Mesenchymal stem cell (in vitro differentiated cells and primary cell): Measurements from ENCODE around the gene SPRYD7.

Source experiments
- DNase-seq: peaks from one replicate; pipeline ENCODE4 v3.0.0-alpha.2; 2013
- H2AFZ ChIP-seq: one replicate; pipeline ENCODE4 v1.6.1; 2013; ENCODE audit warnings: low read depth, mild to moderate bottlenecking, control low read depth, inconsistent platforms, low read length, moderate library complexity
- H2AK5ac ChIP-seq: 2 replicates; pipeline ENCODE4 v1.6.1; 2013; ENCODE audit warnings: low read length, moderate library complexity, mild to moderate bottlenecking, inconsistent platforms; ENCODE audit not compliant: severe bottlenecking
- H2BK120ac ChIP-seq: one replicate; pipeline ENCODE4 v1.6.1; 2013; ENCODE audit warnings: low read depth, mild to moderate bottlenecking, inconsistent platforms, low read length, moderate library complexity
- H2BK12ac ChIP-seq, 2 experiments: one replicate each; pipeline ENCODE4 v1.6.1; 2013; ENCODE audit warnings: inconsistent platforms in 2 of 2, low read length in 2 of 2, mild to moderate bottlenecking in 2 of 2, moderate library complexity in 2 of 2, control low read depth in 1 of 2
- H2BK15ac ChIP-seq: one replicate; pipeline ENCODE4 v1.6.1; 2013; ENCODE audit warnings: mild to moderate bottlenecking, low read depth, inconsistent platforms; ENCODE audit not compliant: poor library complexity, severe bottlenecking
- H2BK5ac ChIP-seq: 2 replicates; pipeline ENCODE4 v1.6.1; 2013; ENCODE audit warnings: low read depth, mild to moderate bottlenecking, low read length, control low read depth, inconsistent platforms; ENCODE audit not compliant: poor library complexity, severe bottlenecking
- H3K14ac ChIP-seq, 2 experiments: one replicate each; pipeline ENCODE4 v1.6.1; 2013; ENCODE audit warnings: inconsistent platforms in 2 of 2, low read length in 2 of 2, control low read depth in 1 of 2, mild to moderate bottlenecking in 1 of 2, moderate library complexity in 1 of 2
- H3K18ac ChIP-seq, 2 experiments: one replicate each; pipeline ENCODE4 v1.6.1; 2013; ENCODE audit warnings: inconsistent platforms in 2 of 2, low read length in 2 of 2, control low read depth in 1 of 2, low read depth in 1 of 2, mild to moderate bottlenecking in 1 of 2
- H3K23ac ChIP-seq, 2 experiments: one replicate each; pipeline ENCODE4 v1.6.1; 2013; ENCODE audit warnings: inconsistent platforms in 2 of 2, low read length in 2 of 2, mild to moderate bottlenecking in 2 of 2, moderate library complexity in 2 of 2, control low read depth in 1 of 2
- H3K27ac ChIP-seq: 2 replicates; pipeline ENCODE4 v1.5.1; 2013; ENCODE audit warnings: mild to moderate bottlenecking, moderate library complexity, low read length, control low read depth, inconsistent platforms; ENCODE audit not compliant: poor library complexity, severe bottlenecking
- H3K27me3 ChIP-seq, 2 experiments: 2 replicates each; pipeline versions ENCODE4 v1.6.1 to v1.7.0; 2013; ENCODE audit warnings: low read length in 2 of 2, mild to moderate bottlenecking in 2 of 2, moderate library complexity in 2 of 2, control low read depth in 1 of 2, inconsistent platforms in 1 of 2; ENCODE audit not compliant: control insufficient read depth in 1 of 2, insufficient read depth in 1 of 2
- H3K36me3 ChIP-seq, 2 experiments: 2 replicates each; pipeline versions ENCODE4 v1.6.1 to v1.7.0; 2013; ENCODE audit warnings: low read length in 2 of 2, control low read depth in 1 of 2, inconsistent platforms in 1 of 2, low read depth in 1 of 2, mild to moderate bottlenecking in 1 of 2; ENCODE audit not compliant: insufficient read depth in 2 of 2, control insufficient read depth in 1 of 2
- H3K4ac ChIP-seq, 2 experiments: one replicate each; pipeline ENCODE4 v1.6.1; 2013; ENCODE audit warnings: inconsistent platforms in 2 of 2, low read length in 2 of 2, mild to moderate bottlenecking in 2 of 2, moderate library complexity in 2 of 2, control low read depth in 1 of 2, low read depth in 1 of 2
- H3K4me1 ChIP-seq: 2 replicates; pipeline ENCODE4 v1.6.1; 2013; ENCODE audit warnings: low read depth, low read length, control low read depth; ENCODE audit not compliant: control insufficient read depth, insufficient read depth
- H3K4me2 ChIP-seq: 2 replicates; pipeline ENCODE4 v1.6.1; 2013; ENCODE audit warnings: low read length, mild to moderate bottlenecking, inconsistent platforms; ENCODE audit not compliant: poor library complexity, severe bottlenecking
- H3K4me3 ChIP-seq, 2 experiments: 2 replicates each; pipeline versions ENCODE4 v1.5.1 to v1.7.0; 2013; ENCODE audit warnings: low read length in 2 of 2, mild to moderate bottlenecking in 2 of 2, control low read depth in 1 of 2, low read depth in 1 of 2; ENCODE audit not compliant: insufficient read depth in 1 of 2
- H3K79me1 ChIP-seq: replicated peaks from 2 replicates; pipeline ENCODE4 v1.6.1; 2013; ENCODE audit warnings: mild to moderate bottlenecking, control low read depth, low read length, inconsistent platforms; ENCODE audit not compliant: poor library complexity, severe bottlenecking
- H3K9ac ChIP-seq: 2 replicates; pipeline ENCODE4 v1.7.0; 2013; ENCODE audit warnings: mild to moderate bottlenecking, low read length, moderate library complexity
- H3K9me3 ChIP-seq: 2 replicates; pipeline ENCODE4 v1.7.0; 2013; ENCODE audit warnings: mild to moderate bottlenecking, low read length; ENCODE audit not compliant: control insufficient read depth
- H4K8ac ChIP-seq: one replicate; pipeline ENCODE4 v1.6.1; 2013; ENCODE audit warnings: inconsistent platforms, mild to moderate bottlenecking, low read length, moderate library complexity
- H4K91ac ChIP-seq: one replicate; pipeline ENCODE4 v1.6.1; 2013; ENCODE audit warnings: mild to moderate bottlenecking, low read length, inconsistent platforms
- WGBS: methylation state at CpG from one replicate; pipeline ENCODE4 v1.1.7; 2013; ENCODE audit warnings: mixed read lengths; 5-methylcytosine and 5-hydroxymethylcytosine counted together

The SPRYD7 gene

DNA sequence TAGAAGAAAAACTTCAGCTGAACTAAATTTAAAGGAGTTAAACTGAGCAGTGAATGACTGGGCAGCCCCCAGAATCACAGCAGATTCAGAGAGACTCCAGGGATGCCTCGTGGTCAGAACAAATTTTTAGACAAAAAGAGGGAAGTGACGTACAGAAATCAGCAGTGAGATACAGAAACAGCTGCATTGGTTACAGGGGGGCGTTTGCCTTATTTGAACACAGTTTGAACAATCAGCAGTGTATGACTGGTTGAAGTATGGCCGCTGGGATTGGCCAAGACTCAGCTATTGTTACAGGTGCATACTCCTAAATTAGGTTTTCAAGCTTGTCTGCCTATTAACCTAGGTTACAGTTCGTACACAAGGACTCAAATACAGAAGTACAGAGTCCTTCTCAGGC, 2.2 kb upstream of the SPRYD7 start:
- peaks cover 13% of the 10 kb centered on the region for H3K79me1 ChIP-seq
- no peak overlapping the region for H2BK15ac ChIP-seq
- H3K27me3 ChIP-seq = no peaks in the 10 kb centered on the region
- no peak overlapping the region for H3K23ac ChIP-seq
- no peak overlapping the region for H2BK5ac ChIP-seq
- H2AFZ ChIP-seq = no peak overlapping the region
- no peaks in the 10 kb centered on the region for H3K9me3 ChIP-seq
- H2AK5ac ChIP-seq = no peak overlapping the region
- H2BK120ac ChIP-seq = no peak overlapping the region
- no peak overlapping the region for H3K4ac ChIP-seq
- H3K9ac ChIP-seq = no peak overlapping the region
- H3K4me2 ChIP-seq = no peak overlapping the region
- H3K4me3 ChIP-seq = no peak overlapping the region
- DNase-seq = no peak
- H2BK12ac ChIP-seq = no peak overlapping the region
- H3K14ac ChIP-seq = no peak overlapping the region
- no peak overlapping the region for H4K8ac ChIP-seq
- no peaks in the 10 kb centered on the region for H3K36me3 ChIP-seq
- H3K18ac ChIP-seq = no peak overlapping the region
- no peak overlapping the region for H3K27ac ChIP-seq
- H4K91ac ChIP-seq = no peak overlapping the region
- WGBS = 97% methylated on average over 5 of the region's 5 CpGs
- peaks cover 4% of the 10 kb centered on the region for H3K4me1 ChIP-seq

DNA sequence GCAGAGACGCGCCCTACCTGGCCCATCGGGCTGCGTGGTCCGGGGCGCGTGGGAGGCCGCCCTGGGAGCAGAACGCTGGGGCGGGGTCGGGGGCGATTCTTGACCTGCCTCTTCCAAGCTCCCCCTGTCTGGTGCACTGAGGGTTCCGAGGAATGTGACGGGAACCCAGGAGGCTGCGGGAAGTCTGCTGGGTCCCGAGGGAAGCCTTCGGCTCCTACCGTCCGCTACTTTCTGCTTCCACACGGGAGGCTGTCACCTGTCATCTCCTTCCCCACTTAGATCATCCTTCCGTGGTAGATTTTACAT, 781 bp upstream of the SPRYD7 start:
- 2% methylated on average over 21 of the region's 21 CpGs for WGBS

GRCh38 chr13:49935171-49936074, 717 bp downstream of the SPRYD7 start:
- H3K4me3 ChIP-seq = peak overlapping the region; percentile 93 to 98
- H2BK15ac ChIP-seq = peak overlapping the region; percentile 98
- H3K18ac ChIP-seq = peak overlapping the region; percentile 89 to 99
- peak; percentile 86 for DNase-seq
- H4K91ac ChIP-seq = peak overlapping the region; percentile 94
- peak overlapping the region; percentile 32 for H2BK5ac ChIP-seq
- peak overlapping the region; percentile 37 to 100 for H3K4ac ChIP-seq
- peak overlapping the region; percentile 91 for H4K8ac ChIP-seq
- peak overlapping the region; percentile 69 for H2AFZ ChIP-seq
- H3K36me3 ChIP-seq = peaks cover 0 to 8% of the 10 kb centered on the region in 2 experiments
- no peak overlapping the region for H2AK5ac ChIP-seq
- peak overlapping the region; percentile 53 for H3K27ac ChIP-seq
- WGBS = 1% methylated on average over 22 of the region's 32 CpGs
- peaks cover 17% of the 10 kb centered on the region for H3K79me1 ChIP-seq
- H2BK120ac ChIP-seq = peak overlapping the region; percentile 85
- H2BK12ac ChIP-seq = peak overlapping the region in 1 of 2 experiments; percentile 33
- peak overlapping the region; percentile 85 for H3K9ac ChIP-seq
- H3K4me1 ChIP-seq = peaks cover 4% of the 10 kb centered on the region
- H3K27me3 ChIP-seq = no peaks in the 10 kb centered on the region
- H3K9me3 ChIP-seq = no peaks in the 10 kb centered on the region
- H3K4me2 ChIP-seq = peak overlapping the region; percentile 84
- H3K23ac ChIP-seq = peak overlapping the region in 1 of 2 experiments; percentile 47
- peak overlapping the region in 1 of 2 experiments; percentile 36 for H3K14ac ChIP-seq

More for the DNA sequence above, 781 bp upstream of the SPRYD7 start:
- Histone ChIP-seq H3K27me3 (no peaks in the 10 kb centered on the region), H3K79me1 (peaks cover 14% of the 10 kb centered on the region), H3K9me3 (no peaks in the 10 kb centered on the region), H2BK5ac (no peak overlapping the region), H3K27ac (no peak overlapping the region), H3K4me1 (peaks cover 4% of the 10 kb centered on the region), H2AK5ac (no peak overlapping the region), H3K36me3 (peaks cover 0 to 3% of the 10 kb centered on the region in 2 experiments), H3K4me3 (peak overlapping the region; percentile 84 to 98), H2BK15ac (no peak overlapping the region), H2BK12ac (peak overlapping the region in 1 of 2 experiments; percentile 77), H2BK120ac (no peak overlapping the region), H3K9ac (peak overlapping the region; percentile 85), H3K4me2 (peak overlapping the region; percentile 84), H4K8ac (peak overlapping the region; percentile 54), H4K91ac (peak overlapping the region; percentile 15), H2AFZ (peak overlapping the region; percentile 96), H3K18ac (peak overlapping the region; percentile 78 to 79), H3K14ac (peak overlapping the region in 1 of 2 experiments; percentile 36), H3K23ac (no peak overlapping the region), H3K4ac (peak overlapping the region in 1 of 2 experiments; percentile 82)
- no peak for DNase-seq

DNA sequence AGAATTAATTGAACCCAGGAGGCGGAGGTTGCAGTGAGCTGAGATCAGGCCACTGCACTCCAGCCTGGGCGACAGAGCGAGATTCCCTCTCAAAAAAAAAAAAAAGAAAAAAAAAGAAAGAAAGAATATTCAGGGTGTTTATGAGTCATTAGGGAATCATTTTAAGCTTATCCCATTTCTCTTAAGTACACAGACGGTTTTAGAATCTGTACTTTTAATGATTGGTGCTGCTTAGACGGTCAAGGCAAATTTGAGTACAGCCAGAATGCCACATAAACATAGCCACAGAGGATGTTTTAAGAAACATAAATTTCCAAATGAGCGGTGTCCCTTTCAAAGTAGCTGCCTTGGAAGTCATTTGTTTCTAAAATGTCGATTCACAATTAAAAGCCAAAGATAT, 2.6 kb downstream of the SPRYD7 start:
- Histone ChIP-seq H3K14ac (no peak overlapping the region), H3K79me1 (peaks cover 20% of the 10 kb centered on the region), H2BK120ac (no peak overlapping the region), H2BK5ac (no peak overlapping the region), H3K4me1 (peaks cover 4% of the 10 kb centered on the region), H3K27me3 (no peaks in the 10 kb centered on the region), H4K91ac (no peak overlapping the region), H3K18ac (no peak overlapping the region), H4K8ac (no peak overlapping the region), H2BK12ac (no peak overlapping the region), H2BK15ac (no peak overlapping the region), H2AK5ac (no peak overlapping the region), H3K4ac (no peak overlapping the region), H3K4me3 (no peak overlapping the region), H3K36me3 (peaks cover 0 to 15% of the 10 kb centered on the region in 2 experiments), H3K9me3 (no peaks in the 10 kb centered on the region), H3K27ac (no peak overlapping the region), H3K9ac (no peak overlapping the region), H2AFZ (no peak overlapping the region), H3K23ac (no peak overlapping the region), H3K4me2 (no peak overlapping the region)
- 71% methylated on average over 2 of the region's 7 CpGs for WGBS
- DNase-seq = peak; percentile 52
